Stomach (tissue), 9 donors: ENCODE results near the gene CRYGS. TPM values are rescaled to one million over a fixed set of nuclear protein-coding genes. Genes with fewer than 3 reads are reported as not detected.

Source experiments
- DNase-seq, 2 donors: peaks; one replicate each; pipeline versions ENCODE4 v3.0.0 to v3.0.0-alpha.2; 2013 to 2019
- H3K27ac ChIP-seq, 5 donors: fragments of 200-600 bp in 4 of 5; sonication (generic) in 4 of 5; one replicate each; pipeline ENCODE4 v1.5.1; 2013 to 2019; ENCODE audit warnings: mild to moderate bottlenecking in 1 of 5, moderate library complexity in 1 of 5
- H3K27me3 ChIP-seq, 3 donors: fragments of 200-600 bp; sonication (generic); one replicate each; pipeline ENCODE4 v1.5.1; 2017 to 2019; ENCODE audit warnings: mixed run types in 1 of 3
- H3K36me3 ChIP-seq, 4 donors: fragments of 200-600 bp; sonication (generic); 1 replicate in 3 of 4; 2 replicates in 1 of 4; pipeline ENCODE4 v1.5.1; 2016 to 2019
- H3K4me1 ChIP-seq, 4 donors: fragments of 200-600 bp; sonication (generic); one replicate each; pipeline ENCODE4 v1.5.1; 2016 to 2019
- H3K4me3 ChIP-seq, 4 donors: fragments of 200-600 bp; sonication (generic) in 3 of 4; one replicate each; pipeline ENCODE4 v1.5.1; 2016 to 2019; ENCODE audit warnings: mild to moderate bottlenecking in 1 of 4
- H3K9me3 ChIP-seq, 4 donors: fragments of 200-600 bp; sonication (generic); one replicate each; pipeline ENCODE4 v1.5.1; 2016 to 2019
- EP300 ChIP-seq: sonication (generic); formaldehyde crosslinking; IDR thresholded peaks from one replicate; pipeline ENCODE4 v1.6.1; 2017; ENCODE audit warnings: antibody characterized with exemption
- POLR2A ChIP-seq, 4 donors: fragments of 450-650 bp; IDR thresholded peaks; one replicate each; pipeline ENCODE4 v1.6.1; 2016; ENCODE audit warnings: antibody characterized with exemption in 4 of 4, control low read depth in 2 of 4, mild to moderate bottlenecking in 1 of 4, moderate library complexity in 1 of 4
- POLR2AphosphoS5 ChIP-seq, 3 donors: sonication (generic); formaldehyde crosslinking; IDR thresholded peaks; one replicate each; pipeline ENCODE4 v1.6.1; 2016; ENCODE audit warnings: antibody characterized with exemption in 3 of 3
- WGBS, 5 donors: extraction: QIAGEN DNeasy Blood & Tissue Kit in 3 of 5; methylation state at CpG; one replicate each; pipeline versions ENCODE4 v1.1.5 to v1.1.7; 2013 to 2018; 5-methylcytosine and 5-hydroxymethylcytosine counted together
- intact Hi-C: fragments of 100-400 bp; cut with DNase I; formaldehyde crosslinking; loops from one replicate; pipeline ENCODE4 v1.15.1; 2023; ENCODE audit warnings: low total_unique reads
- polyA plus RNA-seq, 3 donors: library from polyadenylated mRNA; stranded (reverse); fragments of 200-250 nt; gene quantifications; one replicate each; pipeline ENCODE4 v1.2.3, GENCODE V29; 2013
- total RNA-seq, 5 donors: library from RNA; depleted of rRNA; stranded (reverse); fragments of >200 nt; gene quantifications; one replicate each; pipeline versions ENCODE4 v1.1.0 to v1.2.3, GENCODE V29; 2014 to 2016
- TF ChIP-seq, protein P1 (sequence below), 7 experiments: fragments of 450-650 bp in 4 of 7; fragments of 200-600 bp in 3 of 7; sonication (generic) in 3 of 7; IDR thresholded peaks; one replicate each; pipeline ENCODE4 v1.5.1; 2016 to 2019; ENCODE audit warnings: antibody characterized with exemption in 7 of 7, control low read depth in 2 of 7, mild to moderate bottlenecking in 1 of 7
- donor health status: healthy with polysubstance abuse.
- donor health status: Bipolar disorder and iron deficiency.
- donor health status: healthy.

CRYGS gene
- total and polyA plus RNA-seq, 8 donors, result 1.8 to 6.6 (median 4.7) TPM; not detected in 2

DNA sequence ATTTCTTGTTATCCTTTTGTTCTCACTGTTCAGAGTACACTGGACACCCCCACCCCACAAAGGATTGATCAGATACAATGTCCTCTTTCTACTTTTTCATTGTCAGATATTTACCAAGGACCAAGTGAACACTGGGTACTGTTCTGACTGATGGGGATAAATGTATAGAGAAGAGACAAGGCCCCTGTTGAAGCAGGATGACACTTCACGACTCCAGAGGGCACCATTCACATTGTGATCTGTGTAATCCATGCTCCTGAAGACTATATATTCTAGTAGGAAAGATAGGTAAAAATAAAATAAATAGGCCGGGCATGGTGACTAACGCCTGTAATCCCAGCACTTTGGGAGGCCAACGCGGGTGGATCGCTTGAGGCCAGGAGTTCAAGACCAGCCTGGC is 7.2 kb upstream of the CRYGS start:
- Histone ChIP-seq H3K27me3 (no peaks in the 10 kb centered on the region), H3K4me1 (no peaks in the 10 kb centered on the region), H3K27ac (no peak overlapping the region), H3K36me3 (peaks cover 26 to 100% (median 95%) of the 10 kb centered on the region in 4 donors), H3K4me3 (no peak overlapping the region), H3K9me3 (no peaks in the 10 kb centered on the region)
- no peak for DNase-seq
- TF ChIP-seq POLR2A (IDR thresholded peaks at IDR 0.05), result no peak
- no peak for TF ChIP-seq EP300
- TF ChIP-seq, protein P1, sequence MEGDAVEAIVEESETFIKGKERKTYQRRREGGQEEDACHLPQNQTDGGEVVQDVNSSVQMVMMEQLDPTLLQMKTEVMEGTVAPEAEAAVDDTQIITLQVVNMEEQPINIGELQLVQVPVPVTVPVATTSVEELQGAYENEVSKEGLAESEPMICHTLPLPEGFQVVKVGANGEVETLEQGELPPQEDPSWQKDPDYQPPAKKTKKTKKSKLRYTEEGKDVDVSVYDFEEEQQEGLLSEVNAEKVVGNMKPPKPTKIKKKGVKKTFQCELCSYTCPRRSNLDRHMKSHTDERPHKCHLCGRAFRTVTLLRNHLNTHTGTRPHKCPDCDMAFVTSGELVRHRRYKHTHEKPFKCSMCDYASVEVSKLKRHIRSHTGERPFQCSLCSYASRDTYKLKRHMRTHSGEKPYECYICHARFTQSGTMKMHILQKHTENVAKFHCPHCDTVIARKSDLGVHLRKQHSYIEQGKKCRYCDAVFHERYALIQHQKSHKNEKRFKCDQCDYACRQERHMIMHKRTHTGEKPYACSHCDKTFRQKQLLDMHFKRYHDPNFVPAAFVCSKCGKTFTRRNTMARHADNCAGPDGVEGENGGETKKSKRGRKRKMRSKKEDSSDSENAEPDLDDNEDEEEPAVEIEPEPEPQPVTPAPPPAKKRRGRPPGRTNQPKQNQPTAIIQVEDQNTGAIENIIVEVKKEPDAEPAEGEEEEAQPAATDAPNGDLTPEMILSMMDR (IDR thresholded peaks at IDR 0.05), result no peak
- TF ChIP-seq POLR2AphosphoS5 (IDR thresholded peaks at IDR 0.05), result no peak
- 88 to 94% (median 91%) methylated on average over 6 of the region's 6 CpGs for WGBS, 5 donors
- intact Hi-C loops, result no loop called here

DNA sequence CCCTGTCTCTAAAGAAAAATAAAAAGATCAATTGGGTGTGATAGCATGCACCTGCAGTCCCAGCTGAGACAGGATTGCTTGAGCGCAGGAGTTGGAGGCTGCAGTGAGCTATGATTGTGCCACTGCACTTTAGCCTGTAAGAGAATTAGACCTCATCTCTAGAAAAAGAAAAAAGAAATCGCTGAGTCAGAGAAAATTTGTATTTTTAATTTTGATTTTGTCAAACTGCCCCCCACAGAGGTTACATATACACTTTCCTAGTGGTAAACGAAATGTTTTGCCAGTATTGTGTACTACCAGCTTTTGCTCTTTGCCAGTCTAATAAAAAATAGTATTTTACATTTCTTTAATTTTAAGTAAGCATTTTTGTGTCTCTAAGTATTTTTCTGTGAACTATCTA is 5.3 kb upstream of the CRYGS start:
- Histone ChIP-seq H3K4me3 (no peak overlapping the region), H3K4me1 (no peaks in the 10 kb centered on the region), H3K27ac (no peak overlapping the region), H3K9me3 (no peaks in the 10 kb centered on the region), H3K36me3 (peaks cover 20 to 94% (median 85%) of the 10 kb centered on the region in 4 donors), H3K27me3 (no peaks in the 10 kb centered on the region)
- intact Hi-C loops, result no loop called here
- WGBS, 5 donors, result 94 to 99% (median 98%) methylated on average over 3 of the region's 3 CpGs
- DNase-seq, result no peak
- TF ChIP-seq, protein P1 (IDR thresholded peaks at IDR 0.05), result no peak
- TF ChIP-seq POLR2A (IDR thresholded peaks at IDR 0.05) (no peak), POLR2AphosphoS5 (IDR thresholded peaks at IDR 0.05) (no peak), EP300 (no peak)

DNA sequence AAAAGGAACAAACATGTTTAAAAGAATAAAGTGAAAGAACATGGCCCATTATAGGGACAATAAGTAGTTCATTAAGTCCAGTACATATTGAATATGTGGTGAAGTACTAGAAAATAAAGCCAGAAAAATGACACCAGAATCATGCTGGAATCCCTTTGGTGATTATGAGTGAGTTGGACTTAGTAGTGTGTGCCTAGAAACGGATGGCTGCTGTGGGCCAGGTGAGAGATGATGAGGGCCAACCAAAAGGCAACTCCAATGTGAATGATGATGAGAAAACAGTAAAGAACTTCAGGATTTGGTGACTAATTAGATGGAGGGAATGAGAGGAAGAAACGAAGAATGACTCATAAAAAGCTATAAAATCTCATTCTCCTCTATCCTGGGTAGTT is 3.3 kb downstream of the CRYGS start:
- no peaks in the 10 kb centered on the region for H3K27me3 ChIP-seq
- H3K4me3 ChIP-seq, result no peak overlapping the region
- no peak for DNase-seq
- TF ChIP-seq EP300, result no peak
- no peak for TF ChIP-seq POLR2AphosphoS5 (IDR thresholded peaks at IDR 0.05)
- TF ChIP-seq, protein P1 (IDR thresholded peaks at IDR 0.05), result no peak
- intact Hi-C loops, result loop anchor here (5.0 kb wide), 1 partner anchor 559 kb away; no protein-coding TSS in a partner anchor
- WGBS, 5 donors, result 33 to 40% (median 36%) methylated on average over 2 of the region's 2 CpGs
- no peaks in the 10 kb centered on the region for H3K9me3 ChIP-seq
- H3K27ac ChIP-seq, result no peak overlapping the region
- peaks cover 0 to 28% (median 20%) of the 10 kb centered on the region in 4 donors for H3K36me3 ChIP-seq
- peaks cover 0 to 10% (median 4%) of the 10 kb centered on the region in 4 donors for H3K4me1 ChIP-seq

DNA sequence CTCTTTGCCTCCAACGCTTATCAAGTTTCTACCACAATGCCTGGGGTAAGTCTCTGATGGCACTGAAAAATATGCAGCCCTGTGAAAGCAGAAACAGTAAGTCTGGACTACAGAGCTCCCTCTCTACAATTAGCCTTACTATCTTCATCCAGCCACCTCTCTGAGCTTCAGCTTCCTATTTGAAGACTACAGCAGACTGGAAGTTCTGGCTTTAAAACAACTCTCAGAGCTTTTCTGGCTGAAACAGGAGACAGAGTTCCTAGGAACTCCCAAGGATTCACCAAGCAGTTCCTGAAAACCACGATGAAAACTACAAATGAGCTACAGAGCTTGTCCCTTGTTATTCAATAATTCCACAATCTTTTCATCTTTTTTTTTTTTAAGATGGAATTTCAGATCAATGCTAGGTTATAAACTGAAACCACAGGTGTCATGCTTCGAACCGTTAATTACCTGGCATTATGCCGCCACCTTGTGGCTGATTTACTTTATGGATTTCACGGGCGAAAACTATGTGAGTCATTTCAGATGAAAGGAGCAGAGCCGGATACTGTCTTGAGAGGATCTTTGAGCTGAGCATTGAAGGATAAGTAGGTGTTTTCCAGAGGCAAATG is 3.9 kb downstream of the CRYGS start:
- TF ChIP-seq POLR2AphosphoS5 (IDR thresholded peaks at IDR 0.05), result no peak
- TF ChIP-seq, protein P1 (IDR thresholded peaks at IDR 0.05), result peak in 5 of 7 experiments; percentile 17 to 83 (median 75)

More for the DNA sequence above, 3.9 kb downstream of the CRYGS start:
- Histone ChIP-seq H3K27ac (peak overlapping the region in 1 of 5 donors; percentile 28), H3K27me3 (no peaks in the 10 kb centered on the region), H3K36me3 (peaks cover 0 to 26% (median 19%) of the 10 kb centered on the region in 4 donors), H3K4me1 (peaks cover 0 to 10% (median 4%) of the 10 kb centered on the region in 4 donors), H3K9me3 (no peaks in the 10 kb centered on the region), H3K4me3 (peak overlapping the region in 1 of 4 donors; percentile 17)
- intact Hi-C loops, result loop anchor here (5.0 kb wide), 1 partner anchor 558 kb away; no protein-coding TSS in a partner anchor
- DNase-seq, result peak; percentile 84 to 90
- 4 to 9% (median 5%) methylated on average over 8 of the region's 8 CpGs for WGBS, 5 donors
